Motor neuron (in vitro differentiated cells): Measurements from ENCODE around the gene AVPI1. TPM values are rescaled to one million over a fixed set of nuclear protein-coding genes. Genes with fewer than 3 reads are reported as not detected.

Experiments
- ATAC-seq, 8 experiments: fragments of 200-7000 bp; cut with Tn5 transposase; replicated peaks in 6 of 8; 2 replicates each; pipeline ENCODE4 v1.8.0; 2021; ENCODE audit warnings: mild to moderate bottlenecking in 8 of 8, moderate library complexity in 8 of 8
- H3K27ac ChIP-seq, 2 donors: fragments of 250-450 bp; sonication (Bioruptor Pico); 2 replicates each; pipeline ENCODE4 v1.9.0; 2021; ENCODE audit warnings: antibody characterized with exemption in 2 of 2, mild to moderate bottlenecking in 2 of 2, moderate library complexity in 1 of 2
- H3K4me1 ChIP-seq, 2 donors: fragments of 250-450 bp; sonication (Bioruptor Pico); replicated peaks in 1 of 2; 2 replicates each; pipeline ENCODE4 v1.6.1; 2021; ENCODE audit warnings: antibody characterized with exemption in 2 of 2, mild to moderate bottlenecking in 2 of 2, moderate library complexity in 1 of 2
- H3K4me3 ChIP-seq, 5 donors: fragments of 250-450 bp; sonication (Bioruptor Pico); 2 replicates each; pipeline ENCODE4 v1.9.0; 2021; ENCODE audit warnings: antibody characterized with exemption in 5 of 5, mild to moderate bottlenecking in 5 of 5, moderate library complexity in 4 of 5
- WGBS, 10 experiments: fragments of 450-650 bp; shearing (Covaris generic); methylation state at CpG; one replicate each; pipeline ENCODE4 v1.0.0; 2022; 5-methylcytosine and 5-hydroxymethylcytosine counted together
- in situ Hi-C, 9 experiments: fragments of 400-800 bp; cut with MboI; loops; one replicate each; pipeline ENCODE4 v1.15.0; 2021; ENCODE audit warnings: low sequenced_read_pairs in 9 of 9, low pct_unique_long_range_greater_than_20kb in 2 of 9; ENCODE audit not compliant: unreplicated experiment in 9 of 9
- total RNA-seq, 8 experiments: library from RNA; unstranded; fragments of 300-600 nt; gene quantifications; 2 replicates each; pipeline versions ENCODE4 v1.2.3 to v1.2.4, GENCODE V29; 2022

AVPI1 gene
- total RNA-seq, 8 experiments from 2014 or later, result 2.1 to 23.9 (median 7.1) TPM

- Histone ChIP-seq H3K4me3 (no peak overlapping the region), H3K4me1 (peaks cover 11 to 18% of the 10 kb centered on the region in 2 donors), H3K27ac (no peak overlapping the region)
- in situ Hi-C loops, result no loop called here
- WGBS, 10 experiments, result 38 to 100% (median 94%) methylated on average over 1 to 2 of the region's 2 CpGs; no CpG with 5 or more reads in 1 of the 10 experiments
- no peak for ATAC-seq
These were observed 32.6 kb upstream of the AVPI1 start for GRCh38 chr10:97719602-97720001.

GRCh38 chr10:97718659-97719142 is 31.7 kb upstream of the AVPI1 start:
- WGBS, 10 experiments, result 0 to 79% (median 40%) methylated on average over 1 to 6 of the region's 8 CpGs; no CpG with 5 or more reads in 3 of the 10 experiments
- peak in 3 of 8 experiments; percentile 4 to 9 (median 8) for ATAC-seq
- Histone ChIP-seq H3K27ac (no peak overlapping the region), H3K4me1 (peaks cover 11 to 25% of the 10 kb centered on the region in 2 donors), H3K4me3 (no peak overlapping the region)
- in situ Hi-C loops, result no loop called here

- Histone ChIP-seq H3K27ac (no peak overlapping the region), H3K4me3 (no peak overlapping the region), H3K4me1 (peaks cover 12 to 28% of the 10 kb centered on the region in 2 donors)
- ATAC-seq, result peak in 2 of 8 experiments; percentile 2 to 8
- 0 to 100% (median 80%) methylated on average over 1 to 3 of the region's 6 CpGs; no CpG with 5 or more reads in 4 of the 10 experiments for WGBS, 10 experiments
- in situ Hi-C loops, result no loop called here
These were observed 31.1 kb upstream of the AVPI1 start for GRCh38 chr10:97718178-97718577.

- in situ Hi-C loops, result no loop called here
- ATAC-seq, result no peak
- Histone ChIP-seq H3K27ac (no peak overlapping the region), H3K4me3 (no peak overlapping the region), H3K4me1 (peaks cover 15 to 30% of the 10 kb centered on the region in 2 donors)
- 80 to 100% (median 93%) methylated on average over 1 to 3 of the region's 7 CpGs; no CpG with 5 or more reads in 5 of the 10 experiments for WGBS, 10 experiments
These were observed 30.6 kb upstream of the AVPI1 start for GRCh38 chr10:97717627-97718026.

GRCh38 chr10:97715259-97715874 is 28.3 kb upstream of the AVPI1 start:
- Histone ChIP-seq H3K4me3 (no peak overlapping the region), H3K4me1 (peaks cover 15 to 30% of the 10 kb centered on the region in 2 donors), H3K27ac (no peak overlapping the region)
- in situ Hi-C loops, result no loop called here
- no peak for ATAC-seq
- 0 to 100% (median 61%) methylated on average over 1 to 5 of the region's 8 CpGs; no CpG with 5 or more reads in 4 of the 10 experiments for WGBS, 10 experiments

- ATAC-seq, result peak; percentile 30 to 65 (median 56)
- 0 to 80% (median 1%) methylated on average over 1 to 16 of the region's 74 CpGs; no CpG with 5 or more reads in 5 of the 10 experiments for WGBS, 10 experiments
- Histone ChIP-seq H3K4me3 (peak overlapping the region; percentile 25 to 42 (median 34)), H3K27ac (peak overlapping the region; percentile 33 to 72), H3K4me1 (peaks cover 15 to 30% of the 10 kb centered on the region in 2 donors)
- in situ Hi-C loops, result no loop called here
These were observed 27.6 kb upstream of the AVPI1 start for GRCh38 chr10:97714401-97715258.

GRCh38 chr10:97713826-97714400 is 26.9 kb upstream of the AVPI1 start:
- in situ Hi-C loops, result no loop called here
- H3K4me3 ChIP-seq, result peak overlapping the region; percentile 25 to 42 (median 34)
- peak; percentile 57 to 87 (median 82) for ATAC-seq
- peak overlapping the region; percentile 33 to 72 for H3K27ac ChIP-seq
- 0 to 3% (median 0%) methylated on average over 3 to 14 of the region's 69 CpGs; no CpG with 5 or more reads in 7 of the 10 experiments for WGBS, 10 experiments
- H3K4me1 ChIP-seq, result peaks cover 8 to 28% of the 10 kb centered on the region in 2 donors

GRCh38 chr10:97713339-97713825 is 26.3 kb upstream of the AVPI1 start, which contains the start of gene MARVELD1:
Gene MARVELD1 (plus strand): TSS chr10:97713730. CDS start chr10:97713877, 147 bp downstream.
- H3K4me1 ChIP-seq, result peaks cover 4 to 23% of the 10 kb centered on the region in 2 donors
- peak within 1 kb of the TSS; percentile 25 to 42 (median 34) for H3K4me3 ChIP-seq
- H3K27ac ChIP-seq, result peak within 1 kb of the TSS; percentile 33 to 72
- peak in 6 of 8 experiments; percentile 12 to 52 (median 38) for ATAC-seq
- in situ Hi-C loops, result no loop called here
- 0 to 28% (median 0%) methylated on average over 1 to 5 of the region's 37 CpGs; no CpG with 5 or more reads in 7 of the 10 experiments for WGBS, 10 experiments

- in situ Hi-C loops, result no loop called here
- Histone ChIP-seq H3K27ac (no peak overlapping the region), H3K4me3 (no peak overlapping the region), H3K4me1 (peaks cover 4 to 18% of the 10 kb centered on the region in 2 donors)
- 0 to 100% (median 78%) methylated on average over 1 to 4 of the region's 9 CpGs for WGBS, 10 experiments
- no peak for ATAC-seq
These were observed 24.9 kb upstream of the AVPI1 start for GRCh38 chr10:97711640-97712572.

- in situ Hi-C loops, result no loop called here
- Histone ChIP-seq H3K27ac (no peak overlapping the region), H3K4me3 (no peak overlapping the region), H3K4me1 (peaks cover 4 to 9% of the 10 kb centered on the region in 2 donors)
- ATAC-seq, result peak in 3 of 8 experiments; percentile 2 to 29 (median 8)
- WGBS, 10 experiments, result 0 to 73% (median 21%) methylated on average over 2 to 9 of the region's 18 CpGs; no CpG with 5 or more reads in 2 of the 10 experiments
These were observed 22.2 kb upstream of the AVPI1 start for GRCh38 chr10:97708976-97709946.

GRCh38 chr10:97708167-97708566 is 21.1 kb upstream of the AVPI1 start:
- H3K27ac ChIP-seq, result no peak overlapping the region
- peak in 5 of 8 experiments; percentile 28 to 57 (median 47) for ATAC-seq
- in situ Hi-C loops, result no loop called here
- no peak overlapping the region for H3K4me3 ChIP-seq
- 50 to 70% (median 61%) methylated on average over 1 to 2 of the region's 2 CpGs; no CpG with 5 or more reads in 6 of the 10 experiments for WGBS, 10 experiments
- peaks cover 2% of the 10 kb centered on the region in 2 donors for H3K4me1 ChIP-seq
